T-helper 2 cell treated with Interferon-gamma antibody and Interleukin-4, amounts not matched to agents 100 ng/mL and 5 ng/mL, for 36 hours (primary cell): Measurements from ENCODE around the gene SERPINB7. TPM values are rescaled to one million over a fixed set of nuclear protein-coding genes. Genes with fewer than 3 reads are reported as not detected.

ENCODE experiments used
- intact Hi-C: fragments of 100-400 bp; cut with micrococcal nuclease; formaldehyde crosslinking; loops from one replicate; pipeline ENCODE4 v1.15.1; 2023
- total RNA-seq: library from RNA; stranded (reverse); gene quantifications from 2 replicates; pipeline ENCODE4 v1.2.3, GENCODE V29; 2022

SERPINB7 gene
- total RNA-seq, 1 donor from 2014 or later, result not detected

DNA sequence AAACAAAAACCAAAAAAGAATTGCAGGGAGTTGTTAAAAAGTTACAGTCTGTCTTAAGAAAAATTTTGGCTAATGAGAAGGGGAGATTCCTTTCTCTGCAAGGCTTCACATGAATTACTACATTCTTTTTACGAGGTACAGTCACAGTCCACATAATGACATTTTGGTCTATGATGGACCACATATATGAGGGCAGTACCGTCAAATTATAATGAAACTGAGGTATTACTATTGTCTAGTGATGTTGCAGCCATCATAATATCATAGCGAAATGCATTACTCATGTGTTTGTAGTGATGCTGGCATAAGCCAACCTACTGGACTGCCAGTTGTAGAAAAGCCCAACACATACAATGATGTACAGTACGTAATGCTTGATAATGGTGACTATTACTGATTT lies 12.5 kb downstream of the SERPINB7 start:
- intact Hi-C loops, result no loop called here

DNA sequence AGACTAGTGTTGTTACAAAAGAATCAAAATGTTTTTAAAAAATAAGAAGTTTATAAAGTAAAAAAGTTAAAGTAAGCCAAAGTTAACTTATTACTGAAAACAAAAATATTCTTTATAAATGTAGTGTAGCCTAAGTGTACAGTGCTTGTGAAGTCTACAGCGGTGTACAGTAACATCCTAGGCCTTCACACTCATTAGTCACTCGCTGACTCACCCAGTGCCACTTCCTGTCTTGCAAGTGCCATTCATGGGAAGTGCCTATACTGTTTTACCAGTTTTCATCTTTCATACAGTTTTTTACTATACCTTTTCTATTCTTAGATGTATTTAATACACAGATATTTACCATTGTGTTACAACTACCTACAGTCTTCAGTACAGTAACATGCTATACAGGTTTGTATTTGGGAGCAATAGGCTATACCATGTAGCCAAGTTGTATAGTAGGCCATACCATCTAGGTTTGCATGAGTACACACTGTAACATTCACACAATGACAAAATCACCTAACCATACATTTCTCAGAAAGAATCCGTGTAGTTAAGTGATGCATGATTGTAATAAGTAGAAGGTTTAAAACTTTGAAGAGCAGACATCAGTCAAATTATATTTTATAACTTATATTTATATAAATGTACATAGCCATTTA lies 13.4 kb downstream of the SERPINB7 start:
- intact Hi-C loops, result no loop called here

DNA sequence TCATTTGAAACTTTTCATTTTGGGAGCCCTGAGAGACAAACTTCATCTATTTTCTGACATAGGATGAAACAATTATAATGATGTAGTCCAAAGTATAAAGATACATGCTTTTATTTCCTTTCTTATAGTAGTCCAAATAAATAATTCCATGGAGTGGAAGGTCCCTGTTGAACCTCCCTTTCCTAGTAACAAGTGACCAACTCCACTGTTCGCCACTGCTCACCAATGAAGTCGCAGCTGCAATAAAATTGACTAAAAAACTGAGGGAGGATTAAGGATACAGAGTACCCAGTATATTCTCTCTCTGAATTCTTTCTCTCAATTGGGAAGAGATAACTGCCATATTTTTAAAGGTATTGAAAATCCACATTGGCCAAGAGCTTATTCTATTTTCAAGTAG lies 14.1 kb downstream of the SERPINB7 start:
- intact Hi-C loops, result no loop called here

DNA sequence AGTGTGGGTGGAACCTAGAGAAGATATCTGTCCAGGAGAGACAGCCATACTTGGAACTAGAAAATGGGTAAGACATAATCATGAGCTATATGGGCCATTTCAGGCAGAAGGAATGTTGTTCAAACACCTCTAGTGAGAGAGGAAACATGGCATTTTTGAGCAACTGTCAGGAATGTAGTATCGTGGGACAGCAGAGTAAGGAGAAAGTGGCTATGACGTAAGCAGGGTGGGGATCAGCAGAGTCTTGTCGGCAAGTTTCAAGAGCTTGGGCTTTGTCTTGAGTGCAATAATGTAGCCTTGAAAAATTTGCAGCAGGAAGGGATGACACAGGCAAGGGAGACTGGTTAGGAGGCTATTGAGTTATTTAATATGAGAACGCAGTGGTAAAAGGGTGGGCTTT lies 20.4 kb downstream of the SERPINB7 start:
- intact Hi-C loops, result no loop called here

DNA sequence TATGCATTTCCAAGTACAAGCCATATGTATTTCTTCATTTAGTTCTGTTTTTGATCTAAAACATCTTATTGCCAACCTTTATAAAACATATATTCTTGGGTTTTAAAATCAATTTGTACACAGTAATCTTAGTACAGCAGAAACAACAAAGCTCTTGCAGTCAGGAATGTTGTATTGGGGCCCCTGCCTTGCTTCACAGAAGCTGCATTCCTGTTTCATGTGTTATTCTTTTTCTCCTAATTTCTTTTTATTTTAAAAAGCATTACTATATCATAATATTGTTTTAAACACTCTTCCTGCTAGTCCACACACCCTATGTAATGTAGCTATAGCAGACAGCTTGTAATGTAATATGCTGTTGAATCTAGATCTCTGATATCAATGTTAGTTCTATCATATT lies 24.0 kb downstream of the SERPINB7 start:
- intact Hi-C loops, result no loop called here

DNA sequence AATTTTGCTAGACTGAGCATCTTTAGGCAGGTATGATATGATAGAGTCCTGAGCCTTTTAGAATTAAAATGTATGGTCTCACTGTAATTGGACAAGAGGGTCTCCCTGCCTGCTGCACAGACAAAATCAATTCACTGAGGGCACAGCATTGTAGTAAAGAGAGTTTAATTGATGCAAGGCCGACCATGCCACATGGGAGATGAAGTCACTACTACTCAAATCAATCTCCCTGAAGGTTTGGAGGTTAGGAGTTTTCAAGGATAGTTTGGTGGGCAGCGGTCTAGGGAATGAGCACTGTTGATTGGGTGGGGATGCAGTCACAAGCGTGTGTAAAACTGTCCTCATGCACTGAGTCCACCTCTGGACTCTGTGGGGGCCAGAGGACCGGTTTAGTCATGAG lies 26.1 kb downstream of the SERPINB7 start:
- intact Hi-C loops, result no loop called here

DNA sequence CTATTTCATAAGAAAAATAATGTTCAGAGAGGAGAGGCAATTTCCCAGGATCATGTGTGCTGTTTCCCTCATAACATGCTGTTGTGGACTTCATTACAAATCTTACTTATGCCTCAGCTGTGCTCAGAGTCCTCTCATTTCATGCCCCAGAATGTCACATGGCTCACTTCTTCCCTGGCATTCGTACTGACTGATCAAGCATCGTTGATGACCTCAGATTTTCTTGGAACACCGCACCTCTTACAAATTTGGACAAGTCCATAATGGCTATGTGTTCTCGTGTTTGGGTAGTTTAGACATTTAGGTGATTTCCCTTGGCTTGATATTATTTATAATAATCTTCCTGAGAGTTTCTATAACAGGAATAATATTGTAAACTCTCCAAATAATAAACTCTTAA lies 32.9 kb downstream of the SERPINB7 start:
- intact Hi-C loops, result no loop called here

DNA sequence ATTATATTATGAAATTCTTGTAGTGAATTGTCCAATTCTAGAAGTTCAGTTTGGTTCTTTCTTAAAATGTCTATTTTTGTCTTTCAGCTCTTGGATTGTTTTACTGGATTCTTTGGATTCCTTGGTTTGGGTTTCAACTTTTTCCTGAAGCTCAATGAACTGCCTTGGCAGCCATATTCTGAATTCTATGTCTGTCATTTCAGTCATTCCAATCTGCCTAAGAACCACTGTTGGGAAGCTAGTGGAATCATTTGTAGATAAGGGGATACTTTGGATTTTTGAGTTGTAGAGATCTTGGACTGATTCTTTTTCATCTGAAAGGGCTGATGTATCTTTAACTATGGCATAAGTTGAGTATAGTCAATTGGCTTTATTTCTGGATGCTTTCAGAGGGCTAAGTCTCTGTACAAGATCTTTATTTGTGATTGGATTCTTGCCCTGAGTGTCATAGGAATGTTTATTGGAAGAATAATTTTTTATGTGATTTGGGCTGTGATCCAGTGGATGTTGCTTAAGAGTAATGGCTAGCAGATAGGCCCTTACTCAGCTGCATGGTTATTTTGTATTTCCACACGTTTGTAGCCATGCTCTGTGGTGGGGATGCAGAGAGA lies 42.3 kb downstream of the SERPINB7 start:
- intact Hi-C loops, result no loop called here

DNA sequence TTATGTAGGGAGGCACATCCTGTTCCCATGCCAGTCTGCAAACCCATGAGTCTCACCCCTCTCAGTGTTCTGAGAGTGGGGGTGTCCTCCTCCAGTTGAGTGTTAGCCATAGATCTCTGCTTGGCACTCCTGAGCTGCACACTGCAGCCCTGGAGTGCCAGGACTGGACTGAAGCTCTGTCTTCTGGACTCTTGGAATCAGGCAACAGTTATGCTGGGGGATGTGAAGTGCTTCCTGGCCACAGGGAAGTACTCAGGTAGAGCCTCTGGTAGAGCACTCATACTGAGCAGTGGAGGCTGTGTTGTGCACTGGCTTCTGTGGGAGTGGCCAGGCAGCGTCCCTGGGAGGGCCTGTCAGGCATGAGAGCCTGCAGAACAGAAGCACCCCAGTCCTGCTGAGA lies 43.0 kb downstream of the SERPINB7 start:
- intact Hi-C loops, result no loop called here

DNA sequence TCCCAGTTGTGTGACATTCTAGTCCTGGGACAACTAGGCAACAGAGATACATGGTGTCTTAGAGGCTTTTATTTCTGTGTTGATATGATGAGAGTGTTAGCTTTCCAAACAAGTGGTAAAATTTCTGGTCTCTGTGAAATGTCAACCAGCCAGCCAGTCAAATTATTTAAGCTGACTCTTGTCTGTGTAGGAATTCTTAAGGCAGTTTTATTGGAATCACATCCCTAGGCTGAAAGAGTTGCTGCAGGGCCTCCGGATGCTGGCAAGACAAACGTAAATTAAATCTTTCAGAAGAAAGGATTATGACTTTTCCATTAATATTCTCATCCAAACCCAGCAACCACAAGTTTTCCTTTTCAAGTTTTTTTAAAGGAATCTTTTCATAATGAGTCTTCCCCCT lies 44.6 kb downstream of the SERPINB7 start:
- intact Hi-C loops, result no loop called here

DNA sequence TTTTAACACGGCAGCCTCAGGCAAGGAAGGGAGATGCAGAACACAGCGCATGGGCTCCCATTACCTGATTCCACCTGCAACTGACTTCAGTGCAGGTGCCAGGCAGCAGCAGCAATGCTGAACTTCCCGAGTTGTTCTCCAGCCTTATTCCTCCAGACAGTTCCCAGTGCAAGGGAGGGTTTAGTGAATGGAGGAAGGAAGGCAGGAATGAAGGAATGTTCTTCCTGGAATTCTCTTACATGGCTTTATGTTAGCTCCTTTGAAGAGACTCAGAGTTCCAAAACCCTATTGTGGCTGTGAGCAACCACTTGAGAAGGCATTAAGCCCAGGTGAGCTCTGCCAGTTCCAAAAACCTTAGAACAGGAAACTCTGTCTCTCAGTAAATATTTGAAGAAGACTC lies 45.5 kb downstream of the SERPINB7 start:
- intact Hi-C loops, result no loop called here

DNA sequence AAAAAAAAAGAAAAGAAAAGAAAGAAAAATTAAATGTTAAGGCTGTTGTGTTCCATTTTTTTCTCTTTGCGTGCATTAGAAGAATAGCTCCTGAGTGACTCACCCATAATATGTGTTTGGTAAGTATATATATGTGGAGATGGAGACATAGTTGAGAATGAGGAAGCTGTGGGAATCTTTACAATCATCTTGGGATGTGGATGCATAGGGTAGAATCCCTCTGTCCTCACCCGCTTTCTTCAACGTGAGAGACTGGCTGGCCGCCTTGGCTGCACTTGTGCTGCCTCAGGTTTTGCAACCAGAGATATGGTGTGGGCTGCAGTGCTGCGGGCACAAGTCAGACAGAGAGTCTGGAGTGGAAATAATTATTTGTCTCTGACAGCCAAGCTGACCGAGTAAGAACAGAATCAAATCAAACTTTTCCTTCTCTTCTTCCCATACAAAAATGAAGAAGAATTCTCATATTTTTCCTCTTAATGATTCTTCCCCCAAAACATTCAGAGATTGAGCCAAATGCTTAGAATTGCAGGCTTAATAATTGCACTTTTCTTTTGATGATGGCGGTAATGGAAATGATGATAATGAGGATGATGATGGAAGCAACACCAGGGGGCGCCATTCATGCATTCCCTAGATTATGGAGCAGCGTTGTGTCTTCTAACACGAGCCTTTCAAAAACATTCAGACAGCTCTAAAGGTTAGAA lies 48.5 kb downstream of the SERPINB7 start:
- intact Hi-C loops, result loop anchor here (1.0 kb wide), 2 partner anchors 113 to 156 kb away; no protein-coding TSS in a partner anchor

DNA sequence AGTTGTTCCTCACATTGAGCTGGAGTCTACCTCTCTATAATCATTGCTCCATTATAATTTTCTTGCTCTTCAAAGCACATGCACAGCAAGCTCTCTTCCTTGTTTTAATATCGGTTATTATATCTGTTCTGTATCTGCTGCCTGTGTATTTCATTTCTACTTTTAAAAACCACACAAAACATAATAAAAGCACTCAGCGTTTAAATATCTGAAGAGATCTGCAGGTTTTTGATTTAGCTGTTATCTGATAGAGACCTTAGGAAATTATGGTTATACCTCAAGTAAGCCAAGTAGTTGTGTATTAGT lies 49.0 kb downstream of the SERPINB7 start:
- intact Hi-C loops, result loop anchor here (1.0 kb wide), 2 partner anchors 112 to 155 kb away; no protein-coding TSS in a partner anchor

DNA sequence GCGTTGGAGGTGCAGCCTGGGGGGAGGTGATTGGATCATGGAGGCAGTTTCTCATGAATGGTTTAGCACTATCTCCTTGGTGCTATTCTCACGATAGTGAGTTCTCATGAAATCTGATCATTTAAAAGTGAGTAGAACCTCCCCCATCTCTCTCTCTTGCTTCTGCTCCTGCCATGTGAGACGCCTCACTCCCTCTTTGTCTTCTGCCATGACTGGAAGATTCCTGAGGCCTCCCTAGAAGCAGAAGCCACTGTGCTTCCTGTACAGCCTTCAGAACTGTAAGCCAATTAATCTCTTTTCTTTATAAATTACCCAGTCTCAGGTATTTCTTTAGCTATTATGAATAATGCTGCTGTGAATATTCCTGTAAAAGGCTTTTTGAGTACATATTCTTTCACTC lies 52.9 kb downstream of the SERPINB7 start:
- intact Hi-C loops, result no loop called here

DNA sequence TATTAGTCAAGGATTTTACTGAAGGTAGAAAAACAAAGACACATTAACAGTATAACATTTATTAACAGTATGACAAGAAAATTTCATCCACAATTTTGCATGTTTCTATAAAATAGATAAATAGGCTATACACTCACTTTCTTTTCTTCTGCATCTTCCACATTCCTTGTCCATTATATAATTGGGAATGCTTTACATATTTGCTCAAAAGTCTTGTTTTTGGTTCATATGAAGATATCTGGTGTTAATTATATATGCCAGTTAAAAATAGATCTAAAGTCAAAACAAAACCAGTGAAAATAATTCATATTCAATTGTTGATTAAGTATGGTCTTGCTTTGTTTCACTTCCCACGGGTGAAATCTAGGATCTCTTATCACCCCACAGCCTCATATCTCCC lies 53.4 kb downstream of the SERPINB7 start:
- intact Hi-C loops, result no loop called here

DNA sequence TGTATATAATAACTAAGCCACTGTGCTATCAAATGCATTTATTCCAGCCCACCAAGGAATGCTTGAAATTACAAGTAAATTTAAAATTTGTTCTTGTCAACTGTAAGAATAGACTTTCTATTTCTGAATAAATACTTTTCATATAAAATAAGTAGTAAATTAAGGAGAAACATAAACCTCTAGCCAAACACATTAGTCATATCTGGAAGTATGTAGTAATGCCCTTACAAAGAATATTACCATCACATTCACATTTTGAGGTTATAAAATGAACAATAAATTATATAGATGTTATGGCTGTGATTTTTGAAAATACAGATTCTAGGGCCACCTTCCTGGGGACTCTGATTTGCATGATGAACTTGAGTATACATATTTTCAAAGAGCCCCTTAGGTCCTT lies 54.7 kb downstream of the SERPINB7 start:
- intact Hi-C loops, result no loop called here

DNA sequence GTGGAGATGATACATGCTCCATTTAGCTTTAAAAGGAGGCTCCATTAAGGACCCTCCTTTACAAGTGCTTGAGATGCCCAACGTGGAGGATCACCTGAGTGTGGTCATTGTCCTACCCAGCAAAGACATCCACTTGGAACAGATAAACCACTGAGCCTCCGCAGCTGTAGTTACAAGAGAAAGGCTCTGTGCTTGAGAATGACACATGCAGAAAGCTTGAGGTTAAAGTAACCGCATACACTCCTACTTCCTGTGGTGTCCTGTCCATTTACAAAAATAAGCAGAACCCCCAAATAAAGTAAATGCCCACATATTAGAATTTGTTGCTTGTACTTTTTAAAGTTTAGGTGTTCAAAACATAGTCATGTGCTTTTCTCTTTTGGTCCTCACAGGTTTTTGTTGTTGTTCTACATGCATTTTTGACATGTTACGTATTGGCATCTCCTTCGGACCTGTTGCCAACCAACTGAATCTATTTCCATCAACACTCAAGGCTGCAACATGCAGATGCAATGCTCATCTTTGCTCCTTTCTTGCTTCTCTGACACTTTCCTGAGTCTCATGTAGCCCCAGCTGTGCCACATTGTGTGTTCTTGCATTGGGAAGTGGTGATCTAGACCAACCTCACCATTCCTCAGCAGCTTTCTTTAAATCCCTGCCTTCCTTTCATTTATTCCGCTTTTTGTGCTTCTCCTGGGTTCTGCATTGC lies 56.0 kb downstream of the SERPINB7 start:
- intact Hi-C loops, result no loop called here

DNA sequence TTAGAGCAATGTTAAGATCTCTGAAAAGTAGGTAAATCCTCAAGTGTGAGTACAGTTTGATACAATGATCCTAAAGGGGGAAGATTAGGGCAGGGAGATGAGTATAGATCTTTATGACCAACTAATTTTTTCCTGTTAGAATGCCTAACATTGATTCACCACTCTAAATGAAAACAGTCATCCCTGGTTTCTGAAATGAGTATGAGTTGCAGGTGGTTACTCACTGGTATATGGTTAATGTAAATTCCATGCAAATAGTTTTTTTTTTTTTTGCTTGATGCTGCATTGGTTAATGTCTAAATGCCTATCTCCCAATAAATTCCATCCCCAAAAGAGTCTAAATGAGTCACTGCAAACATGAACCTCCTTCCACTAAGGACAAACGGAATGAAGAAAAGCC lies 57.3 kb downstream of the SERPINB7 start:
- intact Hi-C loops, result no loop called here

DNA sequence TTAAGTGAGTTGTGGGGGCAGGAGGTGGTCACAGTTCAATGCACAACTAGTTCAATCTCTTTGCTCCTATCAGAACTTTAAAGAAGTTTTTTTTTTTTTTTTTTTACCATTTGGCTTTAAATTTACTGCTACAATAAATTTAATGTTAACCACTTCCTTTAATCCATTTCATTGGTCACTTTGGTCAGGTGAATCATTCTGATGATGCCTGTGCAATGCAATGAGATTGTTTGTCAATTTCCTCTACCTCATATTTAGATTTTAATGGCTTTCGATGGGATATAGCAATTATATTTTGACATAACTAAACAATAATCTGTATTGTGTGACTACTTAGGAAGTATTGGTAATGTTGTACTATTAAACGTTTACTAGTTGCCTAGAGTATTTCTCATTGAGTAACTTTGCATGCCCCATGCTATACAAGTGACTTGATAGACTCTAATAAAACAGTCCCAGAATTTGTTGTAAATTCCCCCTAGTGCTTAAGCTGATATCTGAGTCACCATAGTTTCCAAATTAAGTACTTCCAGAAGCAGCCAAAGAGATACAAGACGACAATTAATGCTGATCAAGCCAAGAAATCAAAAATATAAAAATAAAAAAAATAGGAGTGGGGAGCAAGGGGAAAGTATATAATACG lies 59.4 kb downstream of the SERPINB7 start:
- intact Hi-C loops, result no loop called here

DNA sequence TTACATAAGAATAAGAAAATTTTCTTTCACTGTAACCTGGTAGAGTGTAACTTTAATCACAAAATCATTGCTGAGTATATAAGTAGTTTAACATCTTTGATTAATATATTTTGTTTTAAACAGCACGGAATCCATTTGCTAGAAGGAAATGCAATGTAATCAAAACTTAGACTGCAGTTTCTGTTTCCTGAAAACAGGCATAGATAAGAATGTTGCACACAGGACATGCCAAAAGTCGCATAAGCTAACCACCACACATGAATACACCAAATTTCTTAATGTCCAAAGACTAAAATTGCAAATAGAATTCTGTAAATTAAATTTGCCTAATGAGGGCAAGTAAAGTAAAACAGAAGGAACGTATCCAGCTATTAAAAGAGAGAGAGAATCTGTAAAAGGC lies 61.2 kb downstream of the SERPINB7 start:
- intact Hi-C loops, result no loop called here

DNA sequence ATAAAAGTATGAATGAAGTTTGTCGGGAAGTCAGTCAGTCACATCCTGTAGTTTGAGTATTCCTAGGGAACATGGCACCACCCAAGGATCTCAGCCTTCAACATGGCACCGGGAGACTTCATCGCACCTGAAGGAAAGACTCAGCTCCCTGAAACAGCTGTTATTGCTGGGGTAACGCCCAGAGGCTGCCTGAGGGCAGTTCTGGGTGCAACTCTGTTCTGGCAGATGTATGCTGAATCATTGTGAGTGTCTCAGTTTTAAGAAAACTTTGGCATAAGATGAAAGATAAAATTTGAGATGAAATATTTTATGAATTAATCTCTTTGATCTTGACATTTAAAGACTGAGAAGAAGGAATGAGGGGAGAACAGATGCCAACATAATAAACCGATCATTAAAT lies 62.4 kb downstream of the SERPINB7 start:
- intact Hi-C loops, result no loop called here

DNA sequence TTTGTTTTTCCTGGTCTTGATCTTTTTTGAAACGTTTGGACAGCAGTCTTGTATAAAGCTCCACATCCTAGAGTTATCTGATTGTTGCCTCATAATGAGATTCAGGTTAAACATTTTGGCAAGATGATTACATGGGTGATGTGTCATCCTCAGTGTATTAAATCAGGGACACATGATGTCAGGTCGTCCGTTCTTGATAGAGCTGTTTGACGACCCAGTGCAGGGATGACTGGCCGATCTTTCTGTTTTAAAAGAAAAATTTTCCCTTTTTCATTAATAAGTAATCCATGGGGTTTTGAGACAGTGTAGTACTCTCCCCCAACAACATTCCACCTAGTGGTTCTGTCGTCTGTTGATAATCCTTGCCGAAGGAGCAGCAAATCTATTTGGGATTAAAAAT lies 67.8 kb downstream of the SERPINB7 start:
- intact Hi-C loops, result loop anchor here (10.0 kb wide), 1 partner anchor 258 kb away; the partner anchor contains the start of gene SERPINB13
